ENCODE results near the gene NCAPH2. TPM values are rescaled to one million over a fixed set of nuclear protein-coding genes. Genes with fewer than 3 reads are reported as not detected.
"Not testable (repeated sequence)": the region's sequence is repeated elsewhere in the genome, so short reads cannot be mapped to it uniquely, and the experiment has no call there.

Gene NCAPH2
- total RNA-seq, 1 experiment from 2014 or later = 113 TPM

- H3K36me3 ChIP-seq = peaks cover 6% of the 10 kb centered on the region; the same call in 1 of the 2 replicates
- peaks cover 18% of the 10 kb centered on the region for H3K9me3 ChIP-seq (replicated peaks)
- peak within 1 kb of the TSS; percentile 41 for H3K4me3 ChIP-seq
- peaks cover 30% of the 10 kb centered on the region for H3K27me3 ChIP-seq (replicated peaks)
- H3K4me1 ChIP-seq (replicated peaks) = peaks cover 45% of the 10 kb centered on the region
- H3K27ac ChIP-seq = no peak within 1 kb of the TSS
- DNase-seq (ENCODE audit: low read depth in 1 of 2, low spot score in 2 of 2) = peak in 1 of 2 experiments; percentile 65
These were observed 22.0 kb downstream of the NCAPH2 start, which contains the start of gene TYMP for GRCh38 chr22:50529897-50530579. Gene TYMP, minus strand, starts transcription at chr22:50530012. Its CDS starts 303 bp downstream, at chr22:50529709.

GRCh38 chr22:50530580-50530876 is 22.5 kb downstream of the NCAPH2 start:
- H3K4me1 ChIP-seq (replicated peaks) = peaks cover 42% of the 10 kb centered on the region
- H3K9me3 ChIP-seq (replicated peaks) = peaks cover 18% of the 10 kb centered on the region
- 0 out of 2 replicates have a peak, but pooled peaks cover 3% of the 10 kb centered on the region for H3K36me3 ChIP-seq
- no peak overlapping the region for H3K27ac ChIP-seq
- peak overlapping the region; percentile 41 for H3K4me3 ChIP-seq
- peaks cover 30% of the 10 kb centered on the region for H3K27me3 ChIP-seq (replicated peaks)
- peak in 1 of 2 experiments; percentile 28 for DNase-seq (ENCODE audit: low read depth in 1 of 2, low spot score in 2 of 2)

DNA sequence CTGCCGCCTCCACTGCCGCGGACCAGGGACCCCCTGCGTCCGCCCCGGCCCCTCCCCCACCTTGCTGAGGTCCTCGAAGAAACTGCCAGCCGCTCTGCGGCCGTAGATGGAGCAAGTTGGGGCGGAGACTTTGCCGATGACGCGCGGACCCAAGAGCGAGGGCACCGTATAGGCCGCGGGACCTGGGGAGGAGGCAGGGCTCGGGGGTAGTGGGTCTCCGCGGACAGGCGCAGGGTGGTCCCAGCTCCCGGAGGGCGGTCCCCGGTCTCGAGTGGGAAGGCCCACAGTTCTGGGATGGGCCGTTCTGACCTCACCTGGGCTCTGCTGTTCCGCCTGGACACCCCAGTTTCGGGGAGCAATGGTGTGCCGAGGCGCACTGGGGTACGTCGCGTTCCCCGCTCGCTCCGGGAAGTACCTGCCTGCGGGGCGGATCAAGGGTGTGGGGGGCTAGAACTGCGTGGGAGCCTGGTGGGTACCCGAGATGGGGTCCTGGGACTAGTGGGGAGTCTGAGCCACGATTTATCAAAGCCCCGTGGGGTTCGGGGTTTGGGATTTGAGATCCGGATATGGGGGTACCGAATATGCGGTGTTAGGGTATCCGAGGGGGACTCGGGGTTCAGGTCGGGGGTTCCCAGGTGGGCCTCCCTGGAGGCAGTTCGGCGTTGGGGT is 23.0 kb downstream of the NCAPH2 start:
- Histone ChIP-seq H3K4me3 (peak overlapping the region; percentile 41), H3K27ac (no peak overlapping the region), H3K36me3 (0 out of 2 replicates have a peak, but pooled peaks cover 2% of the 10 kb centered on the region), H3K4me1 (replicated peaks) (peaks cover 42% of the 10 kb centered on the region), H3K27me3 (replicated peaks) (peaks cover 30% of the 10 kb centered on the region), H3K9me3 (replicated peaks) (peaks cover 18% of the 10 kb centered on the region)
- DNase-seq (ENCODE audit: low read depth in 1 of 2, low spot score in 2 of 2) = peak; percentile 36 to 74

DNA sequence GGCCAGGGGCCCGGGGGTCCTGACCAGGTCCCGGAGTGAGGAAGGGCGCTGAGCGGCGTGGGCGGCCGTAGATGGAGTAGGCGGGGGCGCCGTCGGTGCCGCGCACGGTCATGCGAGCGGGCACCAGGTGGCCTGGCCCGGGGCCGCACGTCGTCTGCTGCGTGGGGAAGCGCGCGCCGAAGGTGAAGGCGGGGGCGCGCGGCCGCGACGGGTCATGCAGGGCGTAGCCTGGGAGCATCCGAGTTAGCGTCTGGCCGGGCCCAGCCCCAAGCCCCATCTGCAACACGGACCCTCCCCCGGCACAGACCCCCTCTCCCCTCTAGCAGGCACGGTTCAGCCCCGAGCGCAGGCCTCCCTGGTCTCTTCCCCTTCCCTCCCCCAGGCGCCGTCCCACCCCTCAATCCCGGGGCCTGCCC is 23.5 kb downstream of the NCAPH2 start:
- peaks cover 18% of the 10 kb centered on the region for H3K9me3 ChIP-seq (replicated peaks)
- H3K4me3 ChIP-seq = peak overlapping the region; percentile 41
- no peak overlapping the region for H3K27ac ChIP-seq
- no peaks in the 10 kb centered on the region for H3K36me3 ChIP-seq
- peaks cover 36% of the 10 kb centered on the region for H3K4me1 ChIP-seq (replicated peaks)
- DNase-seq (ENCODE audit: low read depth in 1 of 2, low spot score in 2 of 2) = no peak
- peaks cover 30% of the 10 kb centered on the region for H3K27me3 ChIP-seq (replicated peaks)

DNA sequence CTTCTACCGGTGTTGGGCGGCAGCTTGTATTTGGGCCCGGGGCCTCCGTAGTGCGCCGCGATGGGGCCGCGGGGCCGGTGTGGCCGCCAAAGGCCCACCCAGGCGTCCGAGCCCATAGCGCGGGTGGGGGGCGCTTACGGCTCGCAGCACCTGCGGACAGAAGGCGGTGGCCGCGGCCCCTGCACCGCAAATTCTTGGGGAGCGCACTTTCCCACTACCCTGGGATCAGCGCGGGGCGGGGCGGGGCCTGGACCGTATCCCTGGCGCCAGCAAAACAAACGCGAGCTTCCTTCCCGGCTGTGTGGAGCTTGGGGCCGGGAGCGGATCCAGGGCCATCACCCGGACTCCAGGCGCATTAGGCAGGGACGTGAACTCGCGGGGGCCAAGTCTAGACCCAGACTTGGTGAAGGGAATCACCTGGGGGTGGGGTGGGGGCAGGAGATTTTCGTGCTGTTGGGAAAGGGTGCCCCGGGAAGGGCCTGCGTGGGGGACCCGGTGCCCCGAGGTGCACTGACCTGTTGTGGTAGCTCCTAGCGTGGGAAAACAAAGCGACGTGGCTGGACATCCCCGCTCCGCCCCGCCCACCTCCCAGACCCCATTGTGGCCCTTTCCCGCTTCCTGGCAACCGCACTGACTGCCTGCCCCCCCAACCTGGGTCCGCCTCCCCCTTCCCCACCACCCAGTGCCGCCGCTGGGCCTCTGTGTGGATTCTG is 24.1 kb downstream of the NCAPH2 start:
- Histone ChIP-seq H3K4me3 (peak overlapping the region; percentile 41), H3K27me3 (replicated peaks) (peaks cover 30% of the 10 kb centered on the region), H3K4me1 (replicated peaks) (peaks cover 32% of the 10 kb centered on the region), H3K27ac (no peak overlapping the region), H3K36me3 (no peaks in the 10 kb centered on the region), H3K9me3 (replicated peaks) (peaks cover 18% of the 10 kb centered on the region)
- DNase-seq (ENCODE audit: low read depth in 1 of 2, low spot score in 2 of 2) = peak; percentile 37 to 69

- H3K27ac ChIP-seq = no peak overlapping the region
- H3K4me3 ChIP-seq = no peak overlapping the region
- no peak for DNase-seq (ENCODE audit: low read depth in 1 of 2, low spot score in 2 of 2)
- peaks cover 32% of the 10 kb centered on the region for H3K4me1 ChIP-seq (replicated peaks)
- no peaks in the 10 kb centered on the region for H3K36me3 ChIP-seq
- peaks cover 30% of the 10 kb centered on the region for H3K27me3 ChIP-seq (replicated peaks)
- H3K9me3 ChIP-seq (replicated peaks) = peaks cover 18% of the 10 kb centered on the region
These were observed 25.1 kb downstream of the NCAPH2 start for GRCh38 chr22:50532824-50533796.

DNA sequence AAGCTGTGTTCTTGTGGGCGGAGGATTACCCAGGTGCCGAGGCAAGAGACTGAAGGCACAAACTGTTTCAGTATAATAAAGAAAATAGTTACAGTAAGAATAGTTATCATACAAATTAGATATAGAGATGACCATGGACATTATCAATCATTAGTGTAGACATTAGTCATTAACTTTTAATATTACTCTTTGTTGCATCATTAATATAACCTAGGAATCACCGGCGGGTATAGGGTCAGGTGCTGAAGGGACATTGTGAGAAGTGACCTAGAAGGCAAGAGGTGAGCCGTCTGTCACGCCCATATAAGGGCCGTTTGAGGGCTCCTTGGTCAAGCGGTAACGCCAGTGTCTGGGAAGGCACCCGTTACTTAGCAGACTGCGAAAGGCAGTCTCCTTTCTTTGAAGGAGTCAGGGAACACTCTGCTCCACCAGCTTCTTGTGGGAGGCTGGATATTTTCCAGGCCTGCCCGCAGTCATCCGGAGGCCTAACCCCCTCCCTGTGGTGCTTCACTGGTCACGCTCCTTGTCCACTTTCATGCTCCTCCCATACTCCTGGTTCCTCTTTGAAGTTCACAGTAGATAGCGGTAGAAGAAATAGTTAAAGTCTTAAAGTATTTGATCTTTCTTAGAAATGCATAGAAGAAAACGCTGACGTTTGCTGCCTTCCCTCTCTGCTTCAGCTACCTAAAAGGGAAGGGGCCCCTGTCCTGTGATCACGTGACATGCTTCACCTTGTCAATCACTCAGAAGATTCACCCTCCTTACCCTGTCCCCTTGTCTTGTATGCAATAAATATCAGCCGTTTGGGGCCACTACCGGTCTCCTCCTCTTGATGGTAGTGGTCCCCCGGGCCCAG is 26.1 kb downstream of the NCAPH2 start:
- H3K36me3 ChIP-seq; H3K27ac ChIP-seq; H3K4me3 ChIP-seq; DNase-seq (ENCODE audit: low read depth in 1 of 2, low spot score in 2 of 2): not testable (repeated sequence)
- peaks cover 34% of the 10 kb centered on the region for H3K4me1 ChIP-seq (replicated peaks)
- peaks cover 30% of the 10 kb centered on the region for H3K27me3 ChIP-seq (replicated peaks)
- peaks cover 18% of the 10 kb centered on the region for H3K9me3 ChIP-seq (replicated peaks)

- H3K27ac ChIP-seq = no peak overlapping the region
- H3K4me1 ChIP-seq (replicated peaks) = peaks cover 34% of the 10 kb centered on the region
- peaks cover 9% of the 10 kb centered on the region for H3K9me3 ChIP-seq (replicated peaks)
- peaks cover 24% of the 10 kb centered on the region for H3K27me3 ChIP-seq (replicated peaks)
- H3K36me3 ChIP-seq = no peaks in the 10 kb centered on the region
- no peak overlapping the region for H3K4me3 ChIP-seq
- no peak for DNase-seq (ENCODE audit: low read depth in 1 of 2, low spot score in 2 of 2)
These were observed 27.1 kb downstream of the NCAPH2 start for GRCh38 chr22:50535113-50535512.

GRCh38 chr22:50536226-50536625 is 28.2 kb downstream of the NCAPH2 start:
- Histone ChIP-seq H3K4me3 (no peak overlapping the region), H3K36me3 (no peaks in the 10 kb centered on the region), H3K27me3 (replicated peaks) (peaks cover 13% of the 10 kb centered on the region), H3K4me1 (replicated peaks) (peaks cover 24% of the 10 kb centered on the region), H3K27ac (no peak overlapping the region), H3K9me3 (replicated peaks) (peaks cover under 1% of the 10 kb centered on the region; the same call in 1 of the 2 replicates)
- no peak for DNase-seq (ENCODE audit: low read depth in 1 of 2, low spot score in 2 of 2)

DNA sequence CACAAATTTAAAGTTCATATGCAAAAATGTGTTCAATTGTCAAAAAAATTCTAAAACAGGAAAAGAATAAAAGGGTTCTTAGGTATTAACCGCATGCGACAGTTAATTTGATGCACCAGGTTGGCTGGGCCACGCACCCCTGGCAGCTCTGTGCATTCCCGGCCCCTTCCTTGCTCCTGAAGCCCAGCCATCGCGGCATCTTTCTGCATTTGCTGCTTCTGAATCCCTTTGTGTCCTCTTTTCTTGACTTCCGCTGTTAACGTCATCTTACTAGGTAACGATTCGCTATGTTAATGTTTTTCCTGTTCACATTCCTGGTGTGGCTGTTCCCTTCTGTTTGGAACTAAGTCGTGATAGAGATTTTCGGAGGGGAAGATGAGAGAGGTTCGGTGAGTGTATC is 29.7 kb downstream of the NCAPH2 start:
- Histone ChIP-seq H3K4me1 (replicated peaks) (peaks cover 21% of the 10 kb centered on the region), H3K36me3 (no peaks in the 10 kb centered on the region), H3K4me3 (no peak overlapping the region), H3K27me3 (replicated peaks) (no peaks in the 10 kb centered on the region), H3K9me3 (replicated peaks) (no peaks in the 10 kb centered on the region), H3K27ac (no peak overlapping the region)
- DNase-seq (ENCODE audit: low read depth in 1 of 2, low spot score in 2 of 2) = no peak

DNA sequence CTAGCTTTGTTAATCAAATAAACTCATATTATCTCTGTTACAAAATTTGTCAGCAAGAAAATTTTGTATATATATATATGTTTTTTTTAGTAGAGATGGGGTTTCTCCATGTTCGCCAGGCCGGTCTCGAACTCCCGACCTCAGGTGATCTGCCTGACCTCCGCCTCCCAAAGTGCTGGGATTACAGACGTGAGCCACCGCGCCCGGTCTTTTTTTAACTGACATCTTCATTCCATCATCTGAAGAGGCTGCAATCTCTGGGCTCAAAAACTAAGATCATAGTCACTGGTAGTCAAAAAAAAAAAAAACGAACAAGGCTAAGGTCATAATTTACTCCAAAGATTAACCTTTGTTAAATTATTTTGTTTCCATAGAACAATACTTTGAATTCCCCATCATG is 32.4 kb downstream of the NCAPH2 start:
- H3K27ac ChIP-seq = peak overlapping the region; percentile 89; the same call in 1 of the 2 replicates

DNA sequence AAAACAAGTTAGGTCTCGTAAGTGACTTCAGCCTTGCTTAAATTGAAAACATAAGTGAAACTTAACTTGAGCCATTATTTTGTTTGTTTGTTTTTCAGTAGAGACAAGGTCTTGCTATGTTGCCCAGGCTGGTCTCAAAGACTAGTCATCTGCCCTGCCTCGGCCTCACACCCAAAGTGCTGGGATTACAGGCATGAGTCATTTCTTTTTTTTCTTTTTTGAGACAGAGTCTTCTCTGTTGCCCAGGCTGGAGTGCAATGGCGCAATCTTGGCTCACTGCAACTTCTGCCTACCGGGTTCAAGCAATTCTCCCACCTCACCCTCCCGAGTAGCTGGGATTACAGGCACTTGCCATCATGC is 33.6 kb downstream of the NCAPH2 start:
- not testable (repeated sequence) for H3K36me3 ChIP-seq; H3K27me3 ChIP-seq (replicated peaks); H3K9me3 ChIP-seq (replicated peaks); H3K4me3 ChIP-seq
- Histone ChIP-seq H3K4me1 (replicated peaks) (peaks cover 21% of the 10 kb centered on the region), H3K27ac (peak overlapping the region; percentile 45)
- DNase-seq (ENCODE audit: low read depth in 1 of 2, low spot score in 2 of 2) = peak; percentile 69 to 76

More for the DNA sequence above, 32.4 kb downstream of the NCAPH2 start:
- DNase-seq (ENCODE audit: low read depth in 1 of 2, low spot score in 2 of 2) = no peak
- Histone ChIP-seq H3K9me3 (replicated peaks) (no peaks in the 10 kb centered on the region), H3K4me3 (no peak overlapping the region), H3K36me3 (no peaks in the 10 kb centered on the region), H3K27me3 (replicated peaks) (no peaks in the 10 kb centered on the region), H3K4me1 (replicated peaks) (peaks cover 21% of the 10 kb centered on the region)

Measured in SJSA1 (cell line).